AG09319 (cell line): ENCODE measurements around the gene PTPN1.
A peak's percentile ranks its signal among the peaks of the same experiment; 100 is the strongest.

Source experiments
- DNase-seq: peaks from one replicate; pipeline ENCODE4 v3.0.0-alpha.2; 2010; ENCODE audit warnings: low read depth; ENCODE audit errors: extremely low read depth
- CTCF ChIP-seq: IDR thresholded peaks from 2 replicates; pipeline ENCODE4 v1.5.1; 2011; ENCODE audit warnings: low read depth, mild to moderate bottlenecking, inconsistent platforms, low read length, moderate library complexity

Gene PTPN1

GRCh38 chr20:50580016-50580747 lies 70.0 kb downstream of the PTPN1 start:
- TF ChIP-seq CTCF = peak; percentile 74
- DNase-seq = no peak

GRCh38 chr20:50580842-50581544 lies 70.8 kb downstream of the PTPN1 start:
- no peak for TF ChIP-seq CTCF
- no peak for DNase-seq

- no peak for TF ChIP-seq CTCF
- DNase-seq = no peak
Observed at GRCh38 chr20:50582092-50582491, 71.9 kb downstream of the PTPN1 start.

- DNase-seq = no peak
- TF ChIP-seq CTCF = no peak
Observed at GRCh38 chr20:50582591-50583234, 72.5 kb downstream of the PTPN1 start.

- no peak for TF ChIP-seq CTCF
Observed at GRCh38 chr20:50583442-50584150, 73.4 kb downstream of the PTPN1 start.

GRCh38 chr20:50584687-50585086 lies 74.5 kb downstream of the PTPN1 start:
- TF ChIP-seq CTCF = no peak
- DNase-seq = no peak

More at GRCh38 chr20:50583442-50584150, 73.4 kb downstream of the PTPN1 start:
- DNase-seq = no peak
